AG10803 (cell line): Measurements from ENCODE around the gene XKR7.

ENCODE experiments used
- DNase-seq: peaks from one replicate; pipeline ENCODE4 v3.0.0; 2010; ENCODE audit warnings: low read depth
- H3K4me3 ChIP-seq: 2 replicates; pipeline ENCODE4 v1.5.1; 2011; ENCODE audit warnings: mild to moderate bottlenecking, low read length, control low read depth
- TF ChIP-seq, protein P1 (sequence below): conservative IDR thresholded peaks from 2 replicates; pipeline ENCODE4 v1.5.1; 2011; ENCODE audit warnings: mild to moderate bottlenecking, low read length, control low read depth, inconsistent platforms

The XKR7 gene

DNA sequence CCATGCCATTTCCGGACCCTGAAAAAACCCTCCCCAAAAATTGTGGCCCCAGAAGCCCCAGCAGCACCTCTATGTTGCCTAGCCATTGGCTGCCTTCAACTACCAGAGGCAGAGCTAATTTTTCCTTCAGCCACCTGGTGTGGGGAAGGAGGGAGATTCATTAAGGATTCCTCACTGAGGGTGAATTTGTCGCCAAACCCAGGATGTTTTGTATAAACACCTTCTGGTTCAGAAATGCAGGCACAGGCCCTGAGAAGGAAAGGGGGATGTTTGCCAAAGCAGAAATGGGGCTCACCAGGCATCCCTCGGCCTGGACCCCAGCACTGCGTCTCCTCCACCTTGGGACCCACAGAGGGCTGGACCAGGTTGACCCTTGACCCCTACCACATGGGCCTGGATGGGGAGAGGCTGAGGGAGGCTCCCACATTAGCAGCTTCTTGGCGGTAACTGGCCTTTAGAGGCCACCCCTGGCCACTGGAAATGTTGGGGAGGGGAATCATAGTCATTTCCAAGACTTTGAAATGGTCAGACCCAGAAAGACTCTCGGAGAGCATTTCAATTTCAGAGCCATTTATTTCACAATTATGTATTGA lies 14.3 kb upstream of the XKR7 start:
- DNase-seq = no peak
- TF ChIP-seq, protein P1, sequence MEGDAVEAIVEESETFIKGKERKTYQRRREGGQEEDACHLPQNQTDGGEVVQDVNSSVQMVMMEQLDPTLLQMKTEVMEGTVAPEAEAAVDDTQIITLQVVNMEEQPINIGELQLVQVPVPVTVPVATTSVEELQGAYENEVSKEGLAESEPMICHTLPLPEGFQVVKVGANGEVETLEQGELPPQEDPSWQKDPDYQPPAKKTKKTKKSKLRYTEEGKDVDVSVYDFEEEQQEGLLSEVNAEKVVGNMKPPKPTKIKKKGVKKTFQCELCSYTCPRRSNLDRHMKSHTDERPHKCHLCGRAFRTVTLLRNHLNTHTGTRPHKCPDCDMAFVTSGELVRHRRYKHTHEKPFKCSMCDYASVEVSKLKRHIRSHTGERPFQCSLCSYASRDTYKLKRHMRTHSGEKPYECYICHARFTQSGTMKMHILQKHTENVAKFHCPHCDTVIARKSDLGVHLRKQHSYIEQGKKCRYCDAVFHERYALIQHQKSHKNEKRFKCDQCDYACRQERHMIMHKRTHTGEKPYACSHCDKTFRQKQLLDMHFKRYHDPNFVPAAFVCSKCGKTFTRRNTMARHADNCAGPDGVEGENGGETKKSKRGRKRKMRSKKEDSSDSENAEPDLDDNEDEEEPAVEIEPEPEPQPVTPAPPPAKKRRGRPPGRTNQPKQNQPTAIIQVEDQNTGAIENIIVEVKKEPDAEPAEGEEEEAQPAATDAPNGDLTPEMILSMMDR = no peak
- H3K4me3 ChIP-seq = no peak overlapping the region

DNA sequence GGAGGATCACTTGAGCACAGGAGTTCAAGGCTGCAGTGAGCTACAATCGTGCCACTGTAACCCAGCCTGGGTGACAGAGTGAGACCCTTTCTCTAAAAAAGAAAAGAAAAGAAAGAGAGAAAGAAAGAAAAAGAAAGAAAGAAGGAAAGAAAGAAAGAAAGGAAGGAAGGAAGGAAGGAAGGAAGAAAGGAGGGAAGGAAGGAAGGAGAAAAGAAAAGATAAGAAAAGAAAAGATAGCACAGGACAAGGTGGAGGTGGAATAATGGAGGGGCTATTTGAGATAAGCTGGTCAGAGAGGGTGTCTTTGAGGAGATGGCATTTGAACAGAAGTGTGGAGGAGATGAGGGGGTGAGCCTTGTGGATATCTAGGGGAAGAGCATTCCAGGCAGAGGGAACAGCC lies 13.5 kb upstream of the XKR7 start:
- TF ChIP-seq, protein P1 = no peak
- H3K4me3 ChIP-seq = no peak overlapping the region
- DNase-seq = no peak

DNA sequence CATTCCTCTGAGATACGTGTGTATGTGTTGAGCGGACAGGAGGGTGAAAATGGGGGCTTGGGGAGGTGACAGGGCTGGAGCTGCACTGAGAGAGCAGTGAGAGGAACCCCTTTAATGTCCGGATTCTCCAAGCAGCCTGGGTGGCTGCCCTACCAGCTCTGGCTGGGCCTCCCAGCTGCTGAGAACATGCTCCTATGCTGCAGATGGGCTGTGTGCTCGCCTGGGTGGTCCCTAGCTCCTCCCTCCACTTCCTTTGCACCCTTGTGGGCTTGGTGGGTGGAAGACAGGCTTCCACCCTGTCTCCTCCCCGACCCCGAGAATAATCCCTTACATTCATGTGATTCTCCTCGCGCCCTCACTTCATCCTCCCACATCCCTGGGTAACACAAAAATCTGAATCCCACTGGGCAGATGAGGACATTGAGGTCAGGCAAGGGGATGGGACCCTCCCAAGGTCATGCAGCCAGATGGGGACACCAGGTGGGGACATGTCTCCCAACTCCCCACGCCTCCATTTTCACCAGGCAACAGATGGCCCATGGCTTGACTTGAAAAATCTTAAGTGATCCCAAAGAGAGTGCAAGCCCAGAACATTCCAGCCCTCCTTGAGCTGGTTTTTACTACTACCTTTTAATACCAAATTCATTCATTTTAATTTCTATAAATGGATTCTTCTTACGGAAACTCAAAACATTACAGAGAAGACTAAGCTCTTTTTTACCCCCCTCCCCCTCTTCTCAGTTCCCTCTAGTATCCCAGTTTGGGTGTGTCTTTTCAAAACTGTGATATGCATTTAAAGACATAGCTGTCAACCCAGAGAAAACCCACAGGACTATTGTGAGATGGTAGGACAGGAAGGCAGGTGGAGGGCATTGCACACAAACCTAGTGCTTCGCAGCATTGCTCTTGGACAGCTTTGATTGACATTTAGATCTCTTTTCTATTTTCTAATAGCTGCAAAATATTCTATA lies 11.1 kb upstream of the XKR7 start:
- TF ChIP-seq, protein P1 = no peak
- no peak for DNase-seq
- no peak overlapping the region for H3K4me3 ChIP-seq

DNA sequence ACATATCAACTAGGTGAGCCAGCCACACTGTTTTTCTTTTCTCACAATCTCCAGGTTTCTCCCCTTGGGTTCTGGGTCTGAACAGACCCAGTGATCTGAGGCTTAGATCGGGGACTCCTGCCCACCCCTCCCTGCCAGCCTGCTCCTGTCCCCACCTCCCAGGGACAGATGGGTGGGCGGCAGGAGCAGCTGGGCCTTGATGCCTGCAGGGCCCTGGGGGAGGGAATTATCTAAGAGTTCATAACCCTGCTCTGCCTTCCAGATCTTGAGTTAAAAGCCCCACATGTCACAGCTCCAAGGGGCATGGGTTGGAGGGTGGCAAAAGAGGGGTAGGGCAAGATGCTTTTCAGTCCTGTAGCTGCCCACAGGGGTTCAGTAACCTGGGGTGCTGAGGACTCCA lies 5.2 kb upstream of the XKR7 start:
- DNase-seq = no peak
- TF ChIP-seq, protein P1 = no peak
- no peak overlapping the region for H3K4me3 ChIP-seq

DNA sequence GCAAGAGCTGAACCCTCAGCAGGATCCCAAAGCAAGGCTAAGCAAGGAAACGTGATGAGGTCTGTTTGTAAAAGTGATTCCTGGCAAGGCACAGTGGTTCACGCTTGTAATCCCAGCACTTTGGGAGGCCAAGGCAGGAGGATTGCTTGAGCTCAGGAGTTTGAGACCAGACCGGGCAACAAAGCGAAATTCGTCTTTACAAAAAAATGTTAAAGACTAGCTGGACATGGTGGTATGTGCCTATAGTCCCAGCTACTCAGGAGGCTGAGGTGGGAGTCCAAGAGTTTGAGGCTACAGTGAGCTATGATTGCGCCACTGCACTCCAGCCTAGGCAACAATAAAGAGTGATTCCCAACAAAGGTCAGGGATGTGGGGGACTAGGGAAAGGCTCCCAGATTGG lies 4.1 kb upstream of the XKR7 start:
- no peak overlapping the region for H3K4me3 ChIP-seq
- TF ChIP-seq, protein P1 = no peak
- DNase-seq = no peak

DNA sequence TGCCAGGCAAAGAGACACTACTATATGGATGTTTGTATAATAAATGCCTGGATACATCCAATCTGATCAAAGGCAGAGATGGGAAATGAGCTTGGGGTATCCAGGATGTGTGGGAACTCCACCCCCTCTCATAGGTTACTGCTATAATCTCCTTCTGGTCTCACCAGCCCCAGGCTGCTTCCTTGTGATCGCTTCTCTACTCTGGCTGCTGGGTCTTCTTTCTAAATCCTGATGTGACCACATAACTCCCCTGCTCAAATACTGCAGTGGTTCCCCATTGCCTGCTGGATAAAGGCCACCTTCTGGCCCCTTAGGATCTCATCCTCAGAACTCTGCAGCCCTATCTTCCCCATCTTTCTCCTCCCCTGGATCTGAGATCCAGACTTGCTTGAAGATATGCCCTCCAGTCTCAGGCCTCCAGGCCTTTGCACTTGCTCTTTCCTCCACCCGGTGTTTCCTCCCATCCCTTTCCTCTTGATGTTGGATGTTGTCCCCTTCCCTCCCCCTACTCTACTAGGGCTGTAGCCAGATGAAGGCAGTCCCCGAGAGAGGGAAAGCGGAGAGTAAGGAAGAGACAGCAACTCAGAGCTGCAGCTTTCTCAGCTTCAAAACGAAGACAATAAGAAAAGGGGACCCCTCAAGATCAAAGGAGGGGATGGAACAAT lies 828 bp upstream of the XKR7 start:
- DNase-seq = no peak
- TF ChIP-seq, protein P1 = no peak
- no peak overlapping the region for H3K4me3 ChIP-seq
